ENCODE data around the gene HSPB7. TPM values are rescaled to one million over a fixed set of nuclear protein-coding genes. Genes with fewer than 3 reads are reported as not detected.
"Not testable (repeated sequence)": the region's sequence is repeated elsewhere in the genome, so short reads cannot be mapped to it uniquely, and the experiment has no call there.

Gene HSPB7
- polyA plus RNA-seq, 1 donor (not counting 4 experiments of a cell fraction or from before 2014, with no cell fraction given): 0.05 TPM

GRCh38 chr1:16026723-16027484 lies 9.1 kb upstream of the HSPB7 start:
- no peaks in the 10 kb centered on the region for H3K9me3 ChIP-seq (ENCODE audit: control insufficient read depth, low read depth, low read length)
- no peaks in the 10 kb centered on the region for H3K9me1 ChIP-seq (ENCODE audit: control insufficient read depth, extremely low read depth, insufficient read depth, low read length)
- H3K9ac ChIP-seq (ENCODE audit: control insufficient read depth, extremely low read depth, insufficient read depth, low read length): no peak overlapping the region
- TF ChIP-seq EZH2 (IDR thresholded peaks at IDR 0.05; ENCODE audit: low read length): no peak
- TF ChIP-seq, protein P1, sequence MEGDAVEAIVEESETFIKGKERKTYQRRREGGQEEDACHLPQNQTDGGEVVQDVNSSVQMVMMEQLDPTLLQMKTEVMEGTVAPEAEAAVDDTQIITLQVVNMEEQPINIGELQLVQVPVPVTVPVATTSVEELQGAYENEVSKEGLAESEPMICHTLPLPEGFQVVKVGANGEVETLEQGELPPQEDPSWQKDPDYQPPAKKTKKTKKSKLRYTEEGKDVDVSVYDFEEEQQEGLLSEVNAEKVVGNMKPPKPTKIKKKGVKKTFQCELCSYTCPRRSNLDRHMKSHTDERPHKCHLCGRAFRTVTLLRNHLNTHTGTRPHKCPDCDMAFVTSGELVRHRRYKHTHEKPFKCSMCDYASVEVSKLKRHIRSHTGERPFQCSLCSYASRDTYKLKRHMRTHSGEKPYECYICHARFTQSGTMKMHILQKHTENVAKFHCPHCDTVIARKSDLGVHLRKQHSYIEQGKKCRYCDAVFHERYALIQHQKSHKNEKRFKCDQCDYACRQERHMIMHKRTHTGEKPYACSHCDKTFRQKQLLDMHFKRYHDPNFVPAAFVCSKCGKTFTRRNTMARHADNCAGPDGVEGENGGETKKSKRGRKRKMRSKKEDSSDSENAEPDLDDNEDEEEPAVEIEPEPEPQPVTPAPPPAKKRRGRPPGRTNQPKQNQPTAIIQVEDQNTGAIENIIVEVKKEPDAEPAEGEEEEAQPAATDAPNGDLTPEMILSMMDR (optimal IDR thresholded peaks at IDR 0.05 in 1 of 3, IDR thresholded peaks at IDR 0.05 in 1 of 3, conservative IDR thresholded peaks at IDR 0.05 in 1 of 3; ENCODE audit: extremely low read depth in 1 of 3, insufficient read depth in 2 of 3, low read length in 3 of 3): no peak
- no peaks in the 10 kb centered on the region for H3K4me1 ChIP-seq (ENCODE audit: control insufficient read depth, extremely low read depth, insufficient read depth, low read length)
- dilution Hi-C loops (cut with MboI; ENCODE audit: extremely low pct_ligation_motif_present, low sequenced_read_pairs): no loop called here
- H3K27ac ChIP-seq (ENCODE audit: control insufficient read depth, insufficient read depth, low read length): no peak overlapping the region
- DNase-seq (ENCODE audit: low read depth, low spot score) (no peak), FAIRE-seq (no peak)
- H3K79me2 ChIP-seq (ENCODE audit: control insufficient read depth, insufficient read depth, low read length): no peaks in the 10 kb centered on the region
- H3K4me2 ChIP-seq (ENCODE audit: control insufficient read depth, extremely low read depth, insufficient read depth, low read depth, low read length): no peak overlapping the region
- no peak overlapping the region for H2AFZ ChIP-seq (ENCODE audit: control insufficient read depth, low read length)
- no peaks in the 10 kb centered on the region for H4K20me1 ChIP-seq (ENCODE audit: control insufficient read depth, extremely low read depth, insufficient read depth, low read length)
- no peaks in the 10 kb centered on the region for H3K36me3 ChIP-seq (ENCODE audit: control insufficient read depth in 2 of 2, extremely low read depth in 1 of 2, insufficient read depth in 2 of 2, low read length in 2 of 2)
- peaks cover 12% of the 10 kb centered on the region for H3K27me3 ChIP-seq (ENCODE audit: control insufficient read depth, extremely low read depth, insufficient read depth, low read length)
- H3K4me3 ChIP-seq (ENCODE audit: control insufficient read depth in 2 of 3, extremely low read depth in 1 of 3, insufficient read depth in 2 of 3, low read depth in 1 of 3, low read length in 3 of 3): no peak overlapping the region

GRCh38 chr1:16026302-16026701 lies 8.5 kb upstream of the HSPB7 start:
- H3K9me1 ChIP-seq (ENCODE audit: control insufficient read depth, extremely low read depth, insufficient read depth, low read length); H3K27ac ChIP-seq (ENCODE audit: control insufficient read depth, insufficient read depth, low read length); H3K79me2 ChIP-seq (ENCODE audit: control insufficient read depth, insufficient read depth, low read length); H3K4me3 ChIP-seq (ENCODE audit: control insufficient read depth in 2 of 3, extremely low read depth in 1 of 3, insufficient read depth in 2 of 3, low read depth in 1 of 3, low read length in 3 of 3); H4K20me1 ChIP-seq (ENCODE audit: control insufficient read depth, extremely low read depth, insufficient read depth, low read length); FAIRE-seq; dilution Hi-C loops (cut with MboI; ENCODE audit: extremely low pct_ligation_motif_present, low sequenced_read_pairs); H3K9ac ChIP-seq (ENCODE audit: control insufficient read depth, extremely low read depth, insufficient read depth, low read length); DNase-seq (ENCODE audit: low read depth, low spot score); H3K9me3 ChIP-seq (ENCODE audit: control insufficient read depth, low read depth, low read length); H2AFZ ChIP-seq (ENCODE audit: control insufficient read depth, low read length); H3K36me3 ChIP-seq (ENCODE audit: control insufficient read depth in 2 of 2, extremely low read depth in 1 of 2, insufficient read depth in 2 of 2, low read length in 2 of 2); H3K4me2 ChIP-seq (ENCODE audit: control insufficient read depth, extremely low read depth, insufficient read depth, low read depth, low read length); H3K4me1 ChIP-seq (ENCODE audit: control insufficient read depth, extremely low read depth, insufficient read depth, low read length): not testable (repeated sequence)
- H3K27me3 ChIP-seq (ENCODE audit: control insufficient read depth, extremely low read depth, insufficient read depth, low read length): peaks cover 12% of the 10 kb centered on the region
